ENCODE data around the gene SMC1A. TPM values are rescaled to one million over a fixed set of nuclear protein-coding genes. Genes with fewer than 3 reads are reported as not detected.

SMC1A gene
- total RNA-seq, 1 experiment from 2014 or later, result 111 TPM

GRCh38 chrX:53379747-53380146 is 42.7 kb downstream of the SMC1A start:
- ATAC-seq, result no peak
- peaks cover 8% of the 10 kb centered on the region for H3K36me3 ChIP-seq (ENCODE audit: control insufficient read depth, insufficient read depth, low read length)
- DNase-seq (ENCODE audit: low read depth, low spot score), result no peak
- H3K4me1 ChIP-seq (ENCODE audit: control insufficient read depth, insufficient read depth, low read length), result no peaks in the 10 kb centered on the region
- H3K27me3 ChIP-seq (ENCODE audit: control insufficient read depth, insufficient read depth, low read length), result no peaks in the 10 kb centered on the region
- in situ Hi-C loops (cut with HindIII; ENCODE audit: low pct_unique_long_range_greater_than_20kb, low sequenced_read_pairs), result no loop called here
- CTCF ChIA-PET, result no interaction called here
- H3K27ac ChIP-seq (ENCODE audit: low read length), result no peak overlapping the region
- intact Hi-C loops (cut with micrococcal nuclease; ENCODE audit: unreplicated experiment), result no loop called here
- no peaks in the 10 kb centered on the region for H3K9me3 ChIP-seq (ENCODE audit: control insufficient read depth, insufficient read depth, low read depth, low read length)
- TF ChIP-seq REST (IDR thresholded peaks at IDR 0.05; ENCODE audit: insufficient read depth in 1 of 2, low read depth in 2 of 2, low read length in 1 of 2) (no peak), CTCF (IDR thresholded peaks at IDR 0.05) (no peak), POLR2AphosphoS5 (IDR thresholded peaks at IDR 0.05; ENCODE audit: low read depth, low read length) (no peak), SIN3A (IDR thresholded peaks at IDR 0.05; ENCODE audit: borderline replicate concordance, insufficient read depth, low read depth, low read length) (no peak), TCF7L2 (IDR thresholded peaks at IDR 0.05; ENCODE audit: low read depth, low read length) (no peak)
- POLR2A ChIA-PET, result no interaction called here
- no peak overlapping the region for H3K4me3 ChIP-seq (ENCODE audit: low read depth in 2 of 2, low read length in 2 of 2)
- no TSS peak for BruUV-seq (replicated peaks)

- in situ Hi-C loops (cut with HindIII; ENCODE audit: low pct_unique_long_range_greater_than_20kb, low sequenced_read_pairs), result no loop called here
- Histone ChIP-seq H3K36me3 (ENCODE audit: control insufficient read depth, insufficient read depth, low read length) (peaks cover 8% of the 10 kb centered on the region), H3K4me1 (ENCODE audit: control insufficient read depth, insufficient read depth, low read length) (no peaks in the 10 kb centered on the region), H3K27me3 (ENCODE audit: control insufficient read depth, insufficient read depth, low read length) (no peaks in the 10 kb centered on the region), H3K27ac (ENCODE audit: low read length) (no peak overlapping the region), H3K4me3 (ENCODE audit: low read depth in 2 of 2, low read length in 2 of 2) (no peak overlapping the region), H3K9me3 (ENCODE audit: control insufficient read depth, insufficient read depth, low read depth, low read length) (no peaks in the 10 kb centered on the region)
- TF ChIP-seq REST (IDR thresholded peaks at IDR 0.05; ENCODE audit: insufficient read depth in 1 of 2, low read depth in 2 of 2, low read length in 1 of 2), result no peak
- no peak for TF ChIP-seq POLR2AphosphoS5 (IDR thresholded peaks at IDR 0.05; ENCODE audit: low read depth, low read length)
- no peak for TF ChIP-seq CTCF (IDR thresholded peaks at IDR 0.05)
- TF ChIP-seq SIN3A (IDR thresholded peaks at IDR 0.05; ENCODE audit: borderline replicate concordance, insufficient read depth, low read depth, low read length), result no peak
- TF ChIP-seq TCF7L2 (IDR thresholded peaks at IDR 0.05; ENCODE audit: low read depth, low read length), result no peak
- POLR2A ChIA-PET, result no interaction called here
- ATAC-seq, result no peak
- no TSS peak for BruUV-seq (replicated peaks)
- CTCF ChIA-PET, result no interaction called here
- no peak for DNase-seq (ENCODE audit: low read depth, low spot score)
- intact Hi-C loops (cut with micrococcal nuclease; ENCODE audit: unreplicated experiment), result no loop called here
These were observed 43.3 kb downstream of the SMC1A start for GRCh38 chrX:53379008-53379710.
